Right lobe of liver (tissue), 6 donors: ENCODE results near the gene KLF4. TPM values are rescaled to one million over a fixed set of nuclear protein-coding genes. Genes with fewer than 3 reads are reported as not detected.

ENCODE experiments used
- ATAC-seq, 4 donors: fragments of 200-7000 bp; cut with Tn5 transposase; one replicate each; pipeline ENCODE4 v1.9.1; 2020; ENCODE audit warnings: mild to moderate bottlenecking in 4 of 4, moderate library complexity in 4 of 4
- DNase-seq, 3 donors: peaks; one replicate each; pipeline ENCODE4 v3.0.0-alpha.2; 2020
- H3K27ac ChIP-seq, 3 donors: fragments of 200-600 bp; one replicate each; pipeline ENCODE4 v1.8.0; 2022
- H3K27me3 ChIP-seq, 2 donors: fragments of 200-600 bp; one replicate each; pipeline ENCODE4 v1.8.0; 2022
- H3K36me3 ChIP-seq, 4 donors: fragments of 200-600 bp; sonication (generic) in 1 of 4; one replicate each; pipeline versions ENCODE4 v1.5.1 to v1.8.0; 2017 to 2022; ENCODE audit warnings: control low read depth in 1 of 4
- H3K4me1 ChIP-seq, 4 donors: fragments of 200-600 bp; sonication (generic) in 1 of 4; one replicate each; pipeline versions ENCODE4 v1.5.1 to v1.8.0; 2017 to 2022; ENCODE audit warnings: control low read depth in 1 of 4
- H3K4me3 ChIP-seq, 3 donors: fragments of 200-600 bp; one replicate each; pipeline ENCODE4 v1.8.0; 2022
- H3K9me3 ChIP-seq, 4 donors: fragments of 200-600 bp; sonication (generic) in 1 of 4; one replicate each; pipeline versions ENCODE4 v1.5.1 to v1.8.0; 2017 to 2022; ENCODE audit warnings: control low read depth in 1 of 4
- CTCF ChIP-seq, 4 donors: fragments of 200-600 bp in 3 of 4; fragments of 450-650 bp in 1 of 4; IDR thresholded peaks; one replicate each; pipeline versions ENCODE4 v1.5.1 to v1.8.0; 2016 to 2022; ENCODE audit warnings: antibody characterized with exemption in 4 of 4, mild to moderate bottlenecking in 2 of 4
- POLR2A ChIP-seq: fragments of 450-650 bp; IDR thresholded peaks from one replicate; pipeline ENCODE4 v1.6.1; 2017; ENCODE audit warnings: antibody characterized with exemption, mild to moderate bottlenecking
- WGBS: methylation state at CpG from one replicate; pipeline ENCODE4 v1.1.6; 2018; ENCODE audit warnings: low coverage, low lambda C conversion rate; ENCODE audit not compliant: insufficient coverage; ENCODE audit errors: missing lambda C conversion rate; 5-methylcytosine and 5-hydroxymethylcytosine counted together
- intact Hi-C, 2 donors: fragments of 100-400 bp; cut with DNase I; formaldehyde crosslinking; loops; one replicate each; pipeline versions ENCODE4 v1.11.2 to v1.14.1; 2022
- total RNA-seq, 6 experiments: library from RNA; depleted of rRNA in 2 of 6; stranded (reverse); fragments of >200 nt in 2 of 6; fragmentation: NEBNext Ultra II Directional in 3 of 6; extraction: Animal tissue kit (Norgen Biotek cat#: 25700) in 3 of 6; gene quantifications; one replicate each; pipeline versions ENCODE4 v1.1.0 to v1.2.4, GENCODE V29; 2016 to 2023
- donor health status: DM: no; HTN: yes; CAD: no.
- donor health status: DM: no; HTN: no; CAD: no.
- donor health status: DM: no; HTN: no; CAD: no.
- donor health status: DM: no; HTN: yes; CAD: no.
- donor health status: DM: no; HTN: yes; CAD: no.

The KLF4 gene
- total RNA-seq, 6 experiments from 2014 or later, result 1.5 to 12.4 (median 5.9) TPM

- intact Hi-C loops, result loop anchor here (10.0 kb wide), 1 partner anchor 789 kb away; no protein-coding TSS in a partner anchor
- H3K4me1 ChIP-seq, result peaks cover 0 to 17% (median 0%) of the 10 kb centered on the region in 4 donors
- TF ChIP-seq CTCF (IDR thresholded peaks at IDR 0.05), result no peak
- TF ChIP-seq POLR2A, result no peak
- no peaks in the 10 kb centered on the region for H3K36me3 ChIP-seq
- no peak for ATAC-seq
- 67% methylated on average over 15 of the region's 15 CpGs for WGBS
- peaks cover 0 to 4% of the 10 kb centered on the region in 2 donors for H3K27me3 ChIP-seq
- DNase-seq, result no peak
- H3K4me3 ChIP-seq, result no peak overlapping the region
- H3K27ac ChIP-seq, result no peak overlapping the region
- no peaks in the 10 kb centered on the region for H3K9me3 ChIP-seq
Observed at GRCh38 chr9:107485458-107486043, 4.0 kb downstream of the KLF4 start.

GRCh38 chr9:107484117-107484723 lies 5.3 kb downstream of the KLF4 start:
- Histone ChIP-seq H3K27me3 (peaks cover 0 to 4% of the 10 kb centered on the region in 2 donors), H3K4me3 (no peak overlapping the region), H3K4me1 (peaks cover 0 to 10% (median 0%) of the 10 kb centered on the region in 4 donors), H3K9me3 (no peaks in the 10 kb centered on the region), H3K27ac (no peak overlapping the region), H3K36me3 (no peaks in the 10 kb centered on the region)
- peak; percentile 52 to 75 (median 68) for TF ChIP-seq CTCF (IDR thresholded peaks at IDR 0.05)
- no peak for TF ChIP-seq POLR2A
- intact Hi-C loops, result loop anchor here (10.0 kb wide), 1 partner anchor 791 kb away; no protein-coding TSS in a partner anchor
- WGBS, result 44% methylated on average over 4 of the region's 4 CpGs
- peak; percentile 59 to 81 (median 65) for ATAC-seq
- DNase-seq, result no peak

- intact Hi-C loops, result loop anchor here (10.0 kb wide), 1 partner anchor 791 kb away; no protein-coding TSS in a partner anchor
- Histone ChIP-seq H3K27me3 (peaks cover 0 to 4% of the 10 kb centered on the region in 2 donors), H3K4me3 (no peak overlapping the region), H3K4me1 (peaks cover 0 to 4% (median 0%) of the 10 kb centered on the region in 4 donors), H3K9me3 (no peaks in the 10 kb centered on the region), H3K36me3 (no peaks in the 10 kb centered on the region), H3K27ac (no peak overlapping the region)
- TF ChIP-seq POLR2A (no peak), CTCF (IDR thresholded peaks at IDR 0.05) (no peak)
- no peak for DNase-seq
- ATAC-seq, result no peak
- WGBS, result 34% methylated on average over 2 of the region's 2 CpGs
Observed at GRCh38 chr9:107483666-107484065, 5.9 kb downstream of the KLF4 start.

GRCh38 chr9:107481035-107481434 lies 8.5 kb downstream of the KLF4 start:
- ATAC-seq, result peak in 1 of 4 donors; percentile 29
- 46% methylated on average over 4 of the region's 4 CpGs for WGBS
- intact Hi-C loops, result loop anchor here (10.0 kb wide), 1 partner anchor 794 kb away; no protein-coding TSS in a partner anchor

More at GRCh38 chr9:107481035-107481434, 8.5 kb downstream of the KLF4 start:
- DNase-seq, result no peak
- TF ChIP-seq CTCF (IDR thresholded peaks at IDR 0.05), result no peak
- TF ChIP-seq POLR2A, result no peak
- Histone ChIP-seq H3K9me3 (no peaks in the 10 kb centered on the region), H3K27me3 (no peaks in the 10 kb centered on the region), H3K27ac (no peak overlapping the region), H3K4me3 (no peak overlapping the region), H3K36me3 (no peaks in the 10 kb centered on the region), H3K4me1 (no peaks in the 10 kb centered on the region)
